COLO668 (cell line): Measurements from ENCODE around the gene ENAH.
"Not testable (repeated sequence)": the region's sequence is repeated elsewhere in the genome, so short reads cannot be mapped to it uniquely, and the experiment has no call there.

ENCODE experiments used
- DNase-seq: peaks from one replicate; lab custom pipeline; 2025; ENCODE audit not compliant: unreplicated experiment; lab: John Stamatoyannopoulos, UW

Gene ENAH

GRCh38 chr1:225650179-225650578, 2.7 kb downstream of the ENAH start:
- DNase-seq = no peak

- DNase-seq = no peak
Observed at GRCh38 chr1:225645194-225645895, 7.6 kb downstream of the ENAH start.

GRCh38 chr1:225644666-225645065, 8.3 kb downstream of the ENAH start:
- DNase-seq = no peak

- no peak for DNase-seq
Observed at GRCh38 chr1:225642177-225642576, 10.7 kb downstream of the ENAH start.

- DNase-seq = no peak
Observed at GRCh38 chr1:225638853-225639252, 14.1 kb downstream of the ENAH start.

GRCh38 chr1:225637651-225638199, 15.2 kb downstream of the ENAH start:
- no peak for DNase-seq

- DNase-seq = not testable (repeated sequence)
Observed at GRCh38 chr1:225636992-225637391, 15.9 kb downstream of the ENAH start.

- DNase-seq = no peak
Observed at GRCh38 chr1:225635649-225636048, 17.3 kb downstream of the ENAH start.

- DNase-seq = not testable (repeated sequence)
Observed at GRCh38 chr1:225632836-225633235, 20.1 kb downstream of the ENAH start.

- no peak for DNase-seq
Observed at GRCh38 chr1:225631021-225631663, 21.8 kb downstream of the ENAH start.

GRCh38 chr1:225629483-225629882, 23.4 kb downstream of the ENAH start:
- no peak for DNase-seq

GRCh38 chr1:225628794-225629193, 24.1 kb downstream of the ENAH start:
- not testable (repeated sequence) for DNase-seq

GRCh38 chr1:225627304-225627947, 25.5 kb downstream of the ENAH start:
- DNase-seq = no peak

GRCh38 chr1:225626698-225627097, 26.2 kb downstream of the ENAH start:
- no peak for DNase-seq

GRCh38 chr1:225617956-225618355, 35.0 kb downstream of the ENAH start:
- DNase-seq = no peak

GRCh38 chr1:225617479-225617878, 35.4 kb downstream of the ENAH start:
- DNase-seq = no peak

- DNase-seq = not testable (repeated sequence)
Observed at GRCh38 chr1:225615403-225615790, 37.5 kb downstream of the ENAH start.

- DNase-seq = no peak
Observed at GRCh38 chr1:225613006-225613405, 39.9 kb downstream of the ENAH start.

GRCh38 chr1:225612287-225612686, 40.6 kb downstream of the ENAH start:
- no peak for DNase-seq

- no peak for DNase-seq
Observed at GRCh38 chr1:225611537-225612223, 41.2 kb downstream of the ENAH start.

GRCh38 chr1:225610539-225610938, 42.4 kb downstream of the ENAH start:
- DNase-seq = no peak
